ENCODE measurements around the gene LRCH1. TPM values are rescaled to one million over a fixed set of nuclear protein-coding genes. Genes with fewer than 3 reads are reported as not detected.

The LRCH1 gene
- total and polyA plus RNA-seq, 10 of the 15 experiments (the other 5 are each of a cell fraction or from before 2014, with no cell fraction given): 5.3 to 48.9 (median 14.4) TPM

DNA sequence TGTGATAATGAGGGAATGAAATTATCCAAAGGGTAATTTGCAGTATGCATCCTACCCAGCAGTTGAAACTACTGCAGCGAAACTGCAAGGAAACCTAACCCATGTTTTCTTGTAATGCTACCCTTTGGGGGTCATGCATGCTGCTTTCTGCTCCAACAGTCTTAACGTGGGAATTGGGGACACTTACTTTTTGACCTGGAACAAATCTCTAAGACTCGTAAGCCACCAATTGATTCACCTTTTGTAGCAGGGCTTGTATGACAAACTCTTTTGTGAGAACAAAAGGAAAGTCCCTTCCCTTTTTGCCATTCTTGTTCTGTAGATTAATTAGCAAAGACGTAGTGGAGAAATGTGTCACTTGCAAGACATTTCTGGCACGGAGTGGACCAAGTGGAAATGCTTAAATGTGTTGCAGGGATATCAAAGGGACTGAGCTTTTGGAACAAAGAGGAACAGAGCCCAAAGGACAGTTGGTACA is 27.4 kb downstream of the LRCH1 start (continued):
- TF ChIP-seq IRF4 (IDR thresholded peaks at IDR 0.05; ENCODE audit: low read depth, low read length) (no peak; the same call in 1 of the 2 replicates), STAT1 (conservative IDR thresholded peaks at IDR 0.05) (no peak), IKZF2 (IDR thresholded peaks at IDR 0.05) (peak; percentile 80 to 82), HCFC1 (IDR thresholded peaks at IDR 0.05; ENCODE audit: low read length) (no peak), MTA2 (IDR thresholded peaks at IDR 0.05; ENCODE audit: low read depth) (peak; percentile 88), FOXK2 (IDR thresholded peaks at IDR 0.05) (no peak), RFX5 (IDR thresholded peaks at IDR 0.05; ENCODE audit: low read depth, low read length) (no peak), BHLHE40 (IDR thresholded peaks at IDR 0.05; ENCODE audit: borderline replicate concordance in 1 of 2, low read depth in 2 of 2, low read length in 1 of 2) (peak in 1 of 2 experiments; percentile 9; a peak in 1 of 4 replicates)
- TF ChIP-seq, protein P1, sequence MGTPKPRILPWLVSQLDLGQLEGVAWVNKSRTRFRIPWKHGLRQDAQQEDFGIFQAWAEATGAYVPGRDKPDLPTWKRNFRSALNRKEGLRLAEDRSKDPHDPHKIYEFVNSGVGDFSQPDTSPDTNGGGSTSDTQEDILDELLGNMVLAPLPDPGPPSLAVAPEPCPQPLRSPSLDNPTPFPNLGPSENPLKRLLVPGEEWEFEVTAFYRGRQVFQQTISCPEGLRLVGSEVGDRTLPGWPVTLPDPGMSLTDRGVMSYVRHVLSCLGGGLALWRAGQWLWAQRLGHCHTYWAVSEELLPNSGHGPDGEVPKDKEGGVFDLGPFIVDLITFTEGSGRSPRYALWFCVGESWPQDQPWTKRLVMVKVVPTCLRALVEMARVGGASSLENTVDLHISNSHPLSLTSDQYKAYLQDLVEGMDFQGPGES (IDR thresholded peaks at IDR 0.05): no peak
- TF ChIP-seq, protein P2, sequence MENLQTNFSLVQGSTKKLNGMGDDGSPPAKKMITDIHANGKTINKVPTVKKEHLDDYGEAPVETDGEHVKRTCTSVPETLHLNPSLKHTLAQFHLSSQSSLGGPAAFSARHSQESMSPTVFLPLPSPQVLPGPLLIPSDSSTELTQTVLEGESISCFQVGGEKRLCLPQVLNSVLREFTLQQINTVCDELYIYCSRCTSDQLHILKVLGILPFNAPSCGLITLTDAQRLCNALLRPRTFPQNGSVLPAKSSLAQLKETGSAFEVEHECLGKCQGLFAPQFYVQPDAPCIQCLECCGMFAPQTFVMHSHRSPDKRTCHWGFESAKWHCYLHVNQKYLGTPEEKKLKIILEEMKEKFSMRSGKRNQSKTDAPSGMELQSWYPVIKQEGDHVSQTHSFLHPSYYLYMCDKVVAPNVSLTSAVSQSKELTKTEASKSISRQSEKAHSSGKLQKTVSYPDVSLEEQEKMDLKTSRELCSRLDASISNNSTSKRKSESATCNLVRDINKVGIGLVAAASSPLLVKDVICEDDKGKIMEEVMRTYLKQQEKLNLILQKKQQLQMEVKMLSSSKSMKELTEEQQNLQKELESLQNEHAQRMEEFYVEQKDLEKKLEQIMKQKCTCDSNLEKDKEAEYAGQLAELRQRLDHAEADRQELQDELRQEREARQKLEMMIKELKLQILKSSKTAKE (IDR thresholded peaks at IDR 0.05; ENCODE audit: low read depth, poor library complexity, severe bottlenecking): no peak
- TF ChIP-seq, protein P3, sequence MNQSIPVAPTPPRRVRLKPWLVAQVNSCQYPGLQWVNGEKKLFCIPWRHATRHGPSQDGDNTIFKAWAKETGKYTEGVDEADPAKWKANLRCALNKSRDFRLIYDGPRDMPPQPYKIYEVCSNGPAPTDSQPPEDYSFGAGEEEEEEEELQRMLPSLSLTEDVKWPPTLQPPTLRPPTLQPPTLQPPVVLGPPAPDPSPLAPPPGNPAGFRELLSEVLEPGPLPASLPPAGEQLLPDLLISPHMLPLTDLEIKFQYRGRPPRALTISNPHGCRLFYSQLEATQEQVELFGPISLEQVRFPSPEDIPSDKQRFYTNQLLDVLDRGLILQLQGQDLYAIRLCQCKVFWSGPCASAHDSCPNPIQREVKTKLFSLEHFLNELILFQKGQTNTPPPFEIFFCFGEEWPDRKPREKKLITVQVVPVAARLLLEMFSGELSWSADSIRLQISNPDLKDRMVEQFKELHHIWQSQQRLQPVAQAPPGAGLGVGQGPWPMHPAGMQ (IDR thresholded peaks at IDR 0.05; ENCODE audit: borderline replicate concordance): no peak
- TF ChIP-seq, protein P4, sequence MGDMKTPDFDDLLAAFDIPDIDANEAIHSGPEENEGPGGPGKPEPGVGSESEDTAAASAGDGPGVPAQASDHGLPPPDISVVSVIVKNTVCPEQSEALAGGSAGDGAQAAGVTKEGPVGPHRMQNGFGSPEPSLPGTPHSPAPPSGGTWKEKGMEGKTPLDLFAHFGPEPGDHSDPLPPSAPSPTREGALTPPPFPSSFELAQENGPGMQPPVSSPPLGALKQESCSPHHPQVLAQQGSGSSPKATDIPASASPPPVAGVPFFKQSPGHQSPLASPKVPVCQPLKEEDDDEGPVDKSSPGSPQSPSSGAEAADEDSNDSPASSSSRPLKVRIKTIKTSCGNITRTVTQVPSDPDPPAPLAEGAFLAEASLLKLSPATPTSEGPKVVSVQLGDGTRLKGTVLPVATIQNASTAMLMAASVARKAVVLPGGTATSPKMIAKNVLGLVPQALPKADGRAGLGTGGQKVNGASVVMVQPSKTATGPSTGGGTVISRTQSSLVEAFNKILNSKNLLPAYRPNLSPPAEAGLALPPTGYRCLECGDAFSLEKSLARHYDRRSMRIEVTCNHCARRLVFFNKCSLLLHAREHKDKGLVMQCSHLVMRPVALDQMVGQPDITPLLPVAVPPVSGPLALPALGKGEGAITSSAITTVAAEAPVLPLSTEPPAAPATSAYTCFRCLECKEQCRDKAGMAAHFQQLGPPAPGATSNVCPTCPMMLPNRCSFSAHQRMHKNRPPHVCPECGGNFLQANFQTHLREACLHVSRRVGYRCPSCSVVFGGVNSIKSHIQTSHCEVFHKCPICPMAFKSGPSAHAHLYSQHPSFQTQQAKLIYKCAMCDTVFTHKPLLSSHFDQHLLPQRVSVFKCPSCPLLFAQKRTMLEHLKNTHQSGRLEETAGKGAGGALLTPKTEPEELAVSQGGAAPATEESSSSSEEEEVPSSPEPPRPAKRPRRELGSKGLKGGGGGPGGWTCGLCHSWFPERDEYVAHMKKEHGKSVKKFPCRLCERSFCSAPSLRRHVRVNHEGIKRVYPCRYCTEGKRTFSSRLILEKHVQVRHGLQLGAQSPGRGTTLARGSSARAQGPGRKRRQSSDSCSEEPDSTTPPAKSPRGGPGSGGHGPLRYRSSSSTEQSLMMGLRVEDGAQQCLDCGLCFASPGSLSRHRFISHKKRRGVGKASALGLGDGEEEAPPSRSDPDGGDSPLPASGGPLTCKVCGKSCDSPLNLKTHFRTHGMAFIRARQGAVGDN (IDR thresholded peaks at IDR 0.05): no peak; the same call in 1 of the 2 replicates
- TF ChIP-seq, protein P5, sequence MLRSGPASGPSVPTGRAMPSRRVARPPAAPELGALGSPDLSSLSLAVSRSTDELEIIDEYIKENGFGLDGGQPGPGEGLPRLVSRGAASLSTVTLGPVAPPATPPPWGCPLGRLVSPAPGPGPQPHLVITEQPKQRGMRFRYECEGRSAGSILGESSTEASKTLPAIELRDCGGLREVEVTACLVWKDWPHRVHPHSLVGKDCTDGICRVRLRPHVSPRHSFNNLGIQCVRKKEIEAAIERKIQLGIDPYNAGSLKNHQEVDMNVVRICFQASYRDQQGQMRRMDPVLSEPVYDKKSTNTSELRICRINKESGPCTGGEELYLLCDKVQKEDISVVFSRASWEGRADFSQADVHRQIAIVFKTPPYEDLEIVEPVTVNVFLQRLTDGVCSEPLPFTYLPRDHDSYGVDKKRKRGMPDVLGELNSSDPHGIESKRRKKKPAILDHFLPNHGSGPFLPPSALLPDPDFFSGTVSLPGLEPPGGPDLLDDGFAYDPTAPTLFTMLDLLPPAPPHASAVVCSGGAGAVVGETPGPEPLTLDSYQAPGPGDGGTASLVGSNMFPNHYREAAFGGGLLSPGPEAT (IDR thresholded peaks at IDR 0.05; ENCODE audit: low read depth): peak; percentile 95
- TF ChIP-seq, protein P6, sequence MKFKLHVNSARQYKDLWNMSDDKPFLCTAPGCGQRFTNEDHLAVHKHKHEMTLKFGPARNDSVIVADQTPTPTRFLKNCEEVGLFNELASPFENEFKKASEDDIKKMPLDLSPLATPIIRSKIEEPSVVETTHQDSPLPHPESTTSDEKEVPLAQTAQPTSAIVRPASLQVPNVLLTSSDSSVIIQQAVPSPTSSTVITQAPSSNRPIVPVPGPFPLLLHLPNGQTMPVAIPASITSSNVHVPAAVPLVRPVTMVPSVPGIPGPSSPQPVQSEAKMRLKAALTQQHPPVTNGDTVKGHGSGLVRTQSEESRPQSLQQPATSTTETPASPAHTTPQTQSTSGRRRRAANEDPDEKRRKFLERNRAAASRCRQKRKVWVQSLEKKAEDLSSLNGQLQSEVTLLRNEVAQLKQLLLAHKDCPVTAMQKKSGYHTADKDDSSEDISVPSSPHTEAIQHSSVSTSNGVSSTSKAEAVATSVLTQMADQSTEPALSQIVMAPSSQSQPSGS (IDR thresholded peaks at IDR 0.05; ENCODE audit: low read length): peak; percentile 81
- TF ChIP-seq, protein P7, sequence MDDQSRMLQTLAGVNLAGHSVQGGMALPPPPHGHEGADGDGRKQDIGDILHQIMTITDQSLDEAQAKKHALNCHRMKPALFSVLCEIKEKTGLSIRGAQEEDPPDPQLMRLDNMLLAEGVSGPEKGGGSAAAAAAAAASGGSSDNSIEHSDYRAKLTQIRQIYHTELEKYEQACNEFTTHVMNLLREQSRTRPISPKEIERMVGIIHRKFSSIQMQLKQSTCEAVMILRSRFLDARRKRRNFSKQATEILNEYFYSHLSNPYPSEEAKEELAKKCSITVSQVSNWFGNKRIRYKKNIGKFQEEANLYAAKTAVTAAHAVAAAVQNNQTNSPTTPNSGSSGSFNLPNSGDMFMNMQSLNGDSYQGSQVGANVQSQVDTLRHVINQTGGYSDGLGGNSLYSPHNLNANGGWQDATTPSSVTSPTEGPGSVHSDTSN (IDR thresholded peaks at IDR 0.05; ENCODE audit: insufficient replicate concordance, low read depth, low read length): no peak

Measured in GM12878 (cell line).